Fibroblast of mammary gland (primary cell): Measurements from ENCODE around the gene CEP128.

ENCODE experiments used
- DNase-seq: peaks from one replicate; pipeline ENCODE4 v3.0.0-alpha.2; 2010; ENCODE audit warnings: low read depth
- H3K4me3 ChIP-seq: 2 replicates; pipeline ENCODE4 v1.5.1; 2011; ENCODE audit warnings: low read depth, mild to moderate bottlenecking, low read length, moderate library complexity; ENCODE audit not compliant: control insufficient read depth
- TF ChIP-seq, protein P1 (sequence below): conservative IDR thresholded peaks from 2 replicates; pipeline ENCODE4 v1.5.1; 2011; ENCODE audit warnings: low read depth, low read length, inconsistent platforms; ENCODE audit not compliant: control insufficient read depth, insufficient read depth

The CEP128 gene

GRCh38 chr14:80981156-80981555 is 39.6 kb upstream of the CEP128 start:
- DNase-seq: no peak
- TF ChIP-seq, protein P1, sequence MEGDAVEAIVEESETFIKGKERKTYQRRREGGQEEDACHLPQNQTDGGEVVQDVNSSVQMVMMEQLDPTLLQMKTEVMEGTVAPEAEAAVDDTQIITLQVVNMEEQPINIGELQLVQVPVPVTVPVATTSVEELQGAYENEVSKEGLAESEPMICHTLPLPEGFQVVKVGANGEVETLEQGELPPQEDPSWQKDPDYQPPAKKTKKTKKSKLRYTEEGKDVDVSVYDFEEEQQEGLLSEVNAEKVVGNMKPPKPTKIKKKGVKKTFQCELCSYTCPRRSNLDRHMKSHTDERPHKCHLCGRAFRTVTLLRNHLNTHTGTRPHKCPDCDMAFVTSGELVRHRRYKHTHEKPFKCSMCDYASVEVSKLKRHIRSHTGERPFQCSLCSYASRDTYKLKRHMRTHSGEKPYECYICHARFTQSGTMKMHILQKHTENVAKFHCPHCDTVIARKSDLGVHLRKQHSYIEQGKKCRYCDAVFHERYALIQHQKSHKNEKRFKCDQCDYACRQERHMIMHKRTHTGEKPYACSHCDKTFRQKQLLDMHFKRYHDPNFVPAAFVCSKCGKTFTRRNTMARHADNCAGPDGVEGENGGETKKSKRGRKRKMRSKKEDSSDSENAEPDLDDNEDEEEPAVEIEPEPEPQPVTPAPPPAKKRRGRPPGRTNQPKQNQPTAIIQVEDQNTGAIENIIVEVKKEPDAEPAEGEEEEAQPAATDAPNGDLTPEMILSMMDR: no peak
- H3K4me3 ChIP-seq: no peak overlapping the region

DNA sequence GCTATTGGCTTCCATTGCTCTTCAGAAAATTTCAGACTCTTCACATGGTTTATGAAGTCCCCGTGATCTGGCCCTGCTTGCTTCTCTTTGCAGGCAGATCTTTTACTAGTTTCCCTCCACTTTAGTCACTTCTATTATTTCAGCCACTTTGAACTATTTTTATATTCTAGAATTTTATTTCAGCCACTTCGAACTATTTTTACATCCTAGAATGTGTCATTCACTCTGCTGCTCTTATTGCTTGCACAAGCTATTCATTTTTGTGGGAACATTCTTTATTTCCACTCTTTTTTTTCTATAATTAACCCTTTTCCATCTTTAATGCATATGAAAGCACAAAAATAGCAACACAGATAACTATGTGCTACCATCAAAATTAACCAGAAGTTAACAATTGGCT is 38.4 kb upstream of the CEP128 start:
- H3K4me3 ChIP-seq: no peak overlapping the region
- DNase-seq: no peak
- TF ChIP-seq, protein P1: no peak

GRCh38 chr14:80978403-80978802 is 36.9 kb upstream of the CEP128 start:
- TF ChIP-seq, protein P1: no peak
- H3K4me3 ChIP-seq: no peak overlapping the region
- DNase-seq: no peak

DNA sequence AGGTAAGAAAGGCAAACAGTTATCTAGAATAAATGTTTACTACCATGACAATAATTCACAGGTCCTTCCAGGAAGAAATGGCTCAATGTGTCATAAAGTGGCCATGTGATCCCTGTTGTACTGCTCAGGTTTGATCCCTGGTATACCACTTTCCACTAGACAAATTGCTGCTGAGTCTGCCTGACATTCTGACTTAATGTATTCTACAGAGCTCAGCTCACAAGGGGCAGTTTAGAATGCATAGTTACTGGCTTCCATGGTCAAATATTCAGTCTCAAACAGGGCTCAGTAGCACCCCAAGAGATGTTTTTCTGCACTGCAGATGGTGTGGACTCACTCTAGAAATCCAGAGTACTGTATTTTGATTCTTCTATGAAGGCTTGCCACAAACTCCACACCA is 35.7 kb upstream of the CEP128 start:
- DNase-seq: no peak
- H3K4me3 ChIP-seq: no peak overlapping the region
- TF ChIP-seq, protein P1: peak; percentile 10

- TF ChIP-seq, protein P1: no peak
- DNase-seq: no peak
- no peak overlapping the region for H3K4me3 ChIP-seq
These were observed 33.1 kb upstream of the CEP128 start for GRCh38 chr14:80974679-80975078.

DNA sequence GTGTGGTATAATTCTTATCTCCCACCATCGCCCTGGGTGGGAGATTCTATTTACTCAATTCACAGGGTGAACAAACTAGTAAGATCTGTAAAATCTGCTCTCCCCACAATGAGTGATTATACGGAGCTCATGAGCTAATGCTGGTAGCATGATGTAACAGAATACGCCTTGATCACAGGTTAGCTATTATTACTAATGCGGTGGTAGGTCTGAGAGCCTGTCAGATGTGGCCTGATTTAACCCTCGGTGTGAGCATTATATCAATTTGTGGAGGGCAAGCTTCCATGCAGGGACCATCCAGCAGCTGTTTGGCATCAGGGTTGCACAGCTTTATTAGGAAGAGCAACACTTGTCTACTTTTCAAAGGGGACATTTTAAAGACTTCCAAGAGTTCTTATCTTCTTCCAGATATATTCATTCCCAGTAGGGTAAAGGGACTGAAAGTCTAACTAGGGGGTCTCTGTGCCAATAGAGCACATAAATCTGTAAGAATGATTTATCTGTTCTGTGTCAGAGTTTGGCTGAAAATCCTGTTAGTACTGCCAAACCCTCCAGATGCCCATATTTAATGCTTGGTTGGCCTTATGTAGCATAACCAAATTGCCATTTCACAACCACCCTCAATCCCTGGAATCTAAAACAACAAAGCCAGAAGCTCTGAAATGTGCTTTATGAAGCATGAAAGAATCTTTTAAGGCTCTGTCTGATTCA is 32.5 kb upstream of the CEP128 start:
- TF ChIP-seq, protein P1: no peak
- no peak overlapping the region for H3K4me3 ChIP-seq
- DNase-seq: peak; percentile 42
